Upper lobe of left lung (tissue), 6 donors: ENCODE results near the gene CENATAC. TPM values are rescaled to one million over a fixed set of nuclear protein-coding genes. Genes with fewer than 3 reads are reported as not detected.
"Not testable (repeated sequence)": the region's sequence is repeated elsewhere in the genome, so short reads cannot be mapped to it uniquely, and the experiment has no call there.

Source experiments
- ATAC-seq, 2 donors: fragments of 200-7000 bp; cut with Tn5 transposase; one replicate each; pipeline ENCODE4 v1.9.1; 2022; ENCODE audit warnings: mild to moderate bottlenecking in 2 of 2, moderate library complexity in 2 of 2; ENCODE audit not compliant: low FRiP score in 2 of 2
- DNase-seq, 2 donors: peaks; one replicate each; pipeline ENCODE4 v3.0.0-alpha.2; 2019 to 2020
- H3K27ac ChIP-seq, 4 donors: fragments of 200-600 bp; sonication (generic); one replicate each; pipeline ENCODE4 v1.5.1; 2016 to 2019
- H3K27me3 ChIP-seq, 4 donors: fragments of 200-600 bp; sonication (generic); one replicate each; pipeline ENCODE4 v1.5.1; 2017 to 2019
- H3K36me3 ChIP-seq, 4 donors: fragments of 200-600 bp; sonication (generic); one replicate each; pipeline ENCODE4 v1.5.1; 2016 to 2019
- H3K4me1 ChIP-seq, 4 donors: fragments of 200-600 bp; sonication (generic); one replicate each; pipeline ENCODE4 v1.5.1; 2018 to 2019
- H3K4me3 ChIP-seq, 4 donors: fragments of 200-600 bp; sonication (generic); one replicate each; pipeline ENCODE4 v1.5.1; 2017 to 2019; ENCODE audit warnings: mild to moderate bottlenecking in 2 of 4, moderate library complexity in 1 of 4
- H3K9me3 ChIP-seq, 4 donors: fragments of 200-600 bp; sonication (generic); one replicate each; pipeline ENCODE4 v1.5.1; 2018 to 2019
- CTCF ChIP-seq, 6 experiments: fragments of 450-650 bp in 4 of 6; fragments of 200-600 bp in 2 of 6; sonication (generic) in 2 of 6; IDR thresholded peaks; one replicate each; pipeline ENCODE4 v1.5.1; 2016 to 2019; ENCODE audit warnings: antibody characterized with exemption in 6 of 6
- EP300 ChIP-seq, 4 donors: sonication (generic); formaldehyde crosslinking; IDR thresholded peaks; one replicate each; pipeline ENCODE4 v1.5.1; 2017; ENCODE audit warnings: antibody characterized with exemption in 4 of 4, control low read depth in 2 of 4
- POLR2A ChIP-seq, 4 donors: fragments of 450-650 bp; IDR thresholded peaks; one replicate each; pipeline ENCODE4 v1.5.1; 2016 to 2017; ENCODE audit warnings: antibody characterized with exemption in 4 of 4, mild to moderate bottlenecking in 2 of 4
- POLR2AphosphoS5 ChIP-seq, 2 donors: sonication (generic); formaldehyde crosslinking; IDR thresholded peaks; one replicate each; pipeline ENCODE4 v1.5.1; 2017; ENCODE audit warnings: antibody characterized with exemption in 2 of 2
- WGBS, 2 donors: methylation state at CpG; one replicate each; pipeline ENCODE4 v1.1.5; 2017 to 2018; 5-methylcytosine and 5-hydroxymethylcytosine counted together
- total RNA-seq, 6 donors: library from RNA; depleted of rRNA in 4 of 6; stranded (reverse); fragments of >200 nt in 4 of 6; gene quantifications; one replicate each; pipeline versions ENCODE4 v1.1.0 to v1.2.1, GENCODE V29; 2016 to 2021
- donor health status: DM: no; HTN: no; CAD: no; lungs with moderate emphysema.
- donor health status: DM: no; HTN: yes; CAD: no; lungs with severe emphysema.

CENATAC gene
- total RNA-seq, 6 donors from 2014 or later, result 44.3 to 407 (median 94.3) TPM

GRCh38 chr11:118980191-118980881 lies 17.6 kb upstream of the CENATAC start:
- H3K36me3 ChIP-seq, result no peaks in the 10 kb centered on the region
- WGBS, 2 donors, result 15 to 28% methylated on average over 10 to 21 of the region's 21 CpGs
- peak; percentile 17 to 79 for ATAC-seq
- DNase-seq, result peak; percentile 31 to 74
- peak overlapping the region in 1 of 4 donors; percentile 52 for H3K27ac ChIP-seq
- peak overlapping the region in 2 of 4 donors; percentile 15 to 17 for H3K4me3 ChIP-seq
- H3K4me1 ChIP-seq, result peaks cover 11 to 17% (median 12%) of the 10 kb centered on the region in 4 donors
- H3K27me3 ChIP-seq, result no peaks in the 10 kb centered on the region
- TF ChIP-seq EP300 (IDR thresholded peaks at IDR 0.05) (no peak), POLR2AphosphoS5 (IDR thresholded peaks at IDR 0.05) (no peak), CTCF (IDR thresholded peaks at IDR 0.05) (no peak), POLR2A (IDR thresholded peaks at IDR 0.05) (no peak)
- no peaks in the 10 kb centered on the region for H3K9me3 ChIP-seq

- ATAC-seq, result not testable (repeated sequence)
Observed at GRCh38 chr11:118984337-118984736, 13.6 kb upstream of the CENATAC start.

GRCh38 chr11:118984825-118985224 lies 13.1 kb upstream of the CENATAC start:
- H3K36me3 ChIP-seq, result no peaks in the 10 kb centered on the region
- peak in 1 of 2 donors; percentile 56 for ATAC-seq

More at GRCh38 chr11:118984337-118984736, 13.6 kb upstream of the CENATAC start:
- H3K4me3 ChIP-seq, H3K27me3 ChIP-seq, H3K36me3 ChIP-seq, DNase-seq, H3K9me3 ChIP-seq: not testable (repeated sequence)
- WGBS, 2 donors, result 53 to 62% methylated on average over 6 to 8 of the region's 8 CpGs
- Histone ChIP-seq H3K27ac (peak overlapping the region in 2 of 4 donors; percentile 21 to 23), H3K4me1 (peaks cover 11 to 17% (median 12%) of the 10 kb centered on the region in 4 donors)

GRCh38 chr11:118988280-118988679 lies 9.7 kb upstream of the CENATAC start:
- H3K36me3 ChIP-seq, result no peaks in the 10 kb centered on the region

More at GRCh38 chr11:118984825-118985224, 13.1 kb upstream of the CENATAC start:
- Histone ChIP-seq H3K27ac (peak overlapping the region in 2 of 4 donors; percentile 21 to 23), H3K4me3 (no peak overlapping the region), H3K9me3 (no peaks in the 10 kb centered on the region), H3K27me3 (no peaks in the 10 kb centered on the region), H3K4me1 (peaks cover 9 to 14% (median 10%) of the 10 kb centered on the region in 4 donors)
- no peak for TF ChIP-seq EP300 (IDR thresholded peaks at IDR 0.05)
- TF ChIP-seq POLR2A (IDR thresholded peaks at IDR 0.05), result no peak
- no peak for TF ChIP-seq CTCF (IDR thresholded peaks at IDR 0.05)
- no peak for TF ChIP-seq POLR2AphosphoS5 (IDR thresholded peaks at IDR 0.05)
- DNase-seq, result no peak
- 72 to 81% methylated on average over 2 of the region's 2 CpGs for WGBS, 2 donors

GRCh38 chr11:118991486-118992038 lies 6.4 kb upstream of the CENATAC start:
- peak in 1 of 2 donors; percentile 71 for DNase-seq
- H3K4me1 ChIP-seq, H3K27ac ChIP-seq, ATAC-seq, H3K4me3 ChIP-seq, H3K27me3 ChIP-seq, H3K9me3 ChIP-seq, H3K36me3 ChIP-seq: not testable (repeated sequence)
- WGBS, 2 donors, result 97 to 98% methylated on average over 13 to 29 of the region's 44 CpGs

More at GRCh38 chr11:118988280-118988679, 9.7 kb upstream of the CENATAC start:
- no peak overlapping the region for H3K27ac ChIP-seq
- no peak for DNase-seq
- H3K9me3 ChIP-seq, result no peaks in the 10 kb centered on the region
- 84 to 91% methylated on average over 5 of the region's 5 CpGs for WGBS, 2 donors
- no peak for ATAC-seq
- TF ChIP-seq POLR2A (IDR thresholded peaks at IDR 0.05) (no peak), POLR2AphosphoS5 (IDR thresholded peaks at IDR 0.05) (no peak), EP300 (IDR thresholded peaks at IDR 0.05) (no peak), CTCF (IDR thresholded peaks at IDR 0.05) (no peak)
- no peak overlapping the region for H3K4me3 ChIP-seq
- peaks cover 0 to 4% (median 0%) of the 10 kb centered on the region in 4 donors for H3K4me1 ChIP-seq
- no peaks in the 10 kb centered on the region for H3K27me3 ChIP-seq
